ENCODE measurements around the gene IL7R.

The IL7R gene

GRCh38 chr5:35856765-35857351 is at the start of gene IL7R:
IL7R (plus strand) TSS chr5:35856891; CDS start chr5:35856978, 87 bp downstream.
- no peak for DNase-seq (ENCODE audit: low spot score)

- no peak for DNase-seq (ENCODE audit: low spot score)
These were observed 46.1 kb upstream of the IL7R start for GRCh38 chr5:35810601-35811000.

- no peak for DNase-seq (ENCODE audit: low spot score)
These were observed 45.5 kb upstream of the IL7R start for GRCh38 chr5:35811108-35811741.

GRCh38 chr5:35813521-35813920 is 43.2 kb upstream of the IL7R start:
- no peak for DNase-seq (ENCODE audit: low spot score)

- peak; percentile 48 for DNase-seq (ENCODE audit: low spot score)
These were observed 41.4 kb upstream of the IL7R start for GRCh38 chr5:35815089-35815936.

- no peak for DNase-seq (ENCODE audit: low spot score)
These were observed 39.7 kb upstream of the IL7R start for GRCh38 chr5:35816881-35817521.

- no peak for DNase-seq (ENCODE audit: low spot score)
These were observed 37.7 kb upstream of the IL7R start for GRCh38 chr5:35819026-35819425.

GRCh38 chr5:35819668-35820067 is 37.0 kb upstream of the IL7R start:
- DNase-seq (ENCODE audit: low spot score) = no peak

- DNase-seq (ENCODE audit: low spot score) = no peak
These were observed 36.0 kb upstream of the IL7R start for GRCh38 chr5:35820735-35821134.

- no peak for DNase-seq (ENCODE audit: low spot score)
These were observed 35.2 kb upstream of the IL7R start for GRCh38 chr5:35821513-35821912.

- DNase-seq (ENCODE audit: low spot score) = no peak
These were observed 34.2 kb upstream of the IL7R start for GRCh38 chr5:35822511-35822910.

GRCh38 chr5:35823347-35824098 is 33.2 kb upstream of the IL7R start:
- no peak for DNase-seq (ENCODE audit: low spot score)

GRCh38 chr5:35826056-35826455 is 30.6 kb upstream of the IL7R start:
- no peak for DNase-seq (ENCODE audit: low spot score)

- DNase-seq (ENCODE audit: low spot score) = no peak
These were observed 30.1 kb upstream of the IL7R start for GRCh38 chr5:35826554-35826953.

GRCh38 chr5:35828082-35828598 is 28.6 kb upstream of the IL7R start:
- no peak for DNase-seq (ENCODE audit: low spot score)

GRCh38 chr5:35830587-35830986 is 26.1 kb upstream of the IL7R start:
- DNase-seq (ENCODE audit: low spot score) = no peak

GRCh38 chr5:35832762-35833161 is 23.9 kb upstream of the IL7R start:
- DNase-seq (ENCODE audit: low spot score) = no peak

GRCh38 chr5:35833224-35833623 is 23.5 kb upstream of the IL7R start:
- no peak for DNase-seq (ENCODE audit: low spot score)

GRCh38 chr5:35835796-35836742 is 20.6 kb upstream of the IL7R start:
- DNase-seq (ENCODE audit: low spot score) = no peak

GRCh38 chr5:35838370-35839042 is 18.2 kb upstream of the IL7R start:
- no peak for DNase-seq (ENCODE audit: low spot score)
